Measurements from ENCODE around the gene ADAM12.

DNA sequence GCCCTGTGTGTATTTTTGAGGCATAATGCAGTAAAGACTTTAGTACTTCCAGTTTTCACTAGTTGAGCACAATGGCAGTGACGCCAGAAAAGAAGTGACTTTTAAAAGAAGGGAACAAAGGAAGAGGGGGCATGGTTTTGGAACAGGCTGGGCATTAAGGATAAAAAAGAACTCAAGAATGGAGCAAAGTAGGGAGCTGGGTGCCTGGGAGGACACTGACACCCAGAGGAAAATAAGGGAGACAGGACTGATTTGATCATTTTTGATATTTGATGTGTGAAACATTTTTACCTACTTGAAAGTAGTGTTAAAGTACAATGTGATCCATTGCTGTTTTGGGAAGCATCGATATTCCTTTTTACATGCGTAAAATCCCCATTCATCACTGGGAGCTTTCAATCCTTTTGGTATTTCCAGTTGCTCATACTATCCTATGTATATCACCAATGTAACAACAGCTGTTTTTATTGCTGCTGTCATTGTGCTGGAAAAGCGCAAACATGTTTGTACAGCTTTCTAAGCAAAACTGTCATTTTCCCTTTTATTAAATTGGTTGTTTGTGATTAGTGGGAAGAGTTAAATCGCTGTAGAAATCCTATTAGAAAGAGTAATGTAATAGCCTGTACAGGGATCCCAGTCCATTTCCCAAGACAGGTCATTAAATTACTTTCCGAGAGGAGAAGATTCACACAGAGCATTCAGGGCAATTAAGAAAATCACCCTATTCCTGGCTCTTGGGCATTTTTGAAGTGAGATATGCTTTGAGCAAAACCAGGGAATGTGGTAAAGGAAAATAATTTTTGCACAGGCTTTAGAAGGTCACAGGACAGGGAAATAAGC lies 85.2 kb downstream of the ADAM12 start:
- TF ChIP-seq, protein P1, sequence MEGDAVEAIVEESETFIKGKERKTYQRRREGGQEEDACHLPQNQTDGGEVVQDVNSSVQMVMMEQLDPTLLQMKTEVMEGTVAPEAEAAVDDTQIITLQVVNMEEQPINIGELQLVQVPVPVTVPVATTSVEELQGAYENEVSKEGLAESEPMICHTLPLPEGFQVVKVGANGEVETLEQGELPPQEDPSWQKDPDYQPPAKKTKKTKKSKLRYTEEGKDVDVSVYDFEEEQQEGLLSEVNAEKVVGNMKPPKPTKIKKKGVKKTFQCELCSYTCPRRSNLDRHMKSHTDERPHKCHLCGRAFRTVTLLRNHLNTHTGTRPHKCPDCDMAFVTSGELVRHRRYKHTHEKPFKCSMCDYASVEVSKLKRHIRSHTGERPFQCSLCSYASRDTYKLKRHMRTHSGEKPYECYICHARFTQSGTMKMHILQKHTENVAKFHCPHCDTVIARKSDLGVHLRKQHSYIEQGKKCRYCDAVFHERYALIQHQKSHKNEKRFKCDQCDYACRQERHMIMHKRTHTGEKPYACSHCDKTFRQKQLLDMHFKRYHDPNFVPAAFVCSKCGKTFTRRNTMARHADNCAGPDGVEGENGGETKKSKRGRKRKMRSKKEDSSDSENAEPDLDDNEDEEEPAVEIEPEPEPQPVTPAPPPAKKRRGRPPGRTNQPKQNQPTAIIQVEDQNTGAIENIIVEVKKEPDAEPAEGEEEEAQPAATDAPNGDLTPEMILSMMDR (IDR thresholded peaks at IDR 0.05): no peak
- no peak for TF ChIP-seq POLR2A (IDR thresholded peaks at IDR 0.05)
